ENCODE measurements around the gene THAP8. TPM values are rescaled to one million over a fixed set of nuclear protein-coding genes. Genes with fewer than 3 reads are reported as not detected.
A peak's percentile ranks its signal among the peaks of the same experiment; 100 is the strongest.

Gene THAP8
- total and polyA plus RNA-seq, 2 of the 13 experiments (the other 11 are each of a cell fraction or from before 2014, with no cell fraction given): 1.7 to 3.7 TPM

GRCh38 chr19:36032251-36033104 is 21.6 kb downstream of the THAP8 start, which contains the start of gene CLIP3:
Gene CLIP3 (minus strand): TSS chr19:36032873. CDS start chr19:36032357, 516 bp downstream.
- no peak for DNase-seq (ENCODE audit: low spot score)

More at GRCh38 chr19:36032251-36033104, 21.6 kb downstream of the THAP8 start, which contains the start of gene CLIP3:
- no peaks in the 10 kb centered on the region for H3K79me2 ChIP-seq (ENCODE audit: insufficient read depth, low read length)
- no peaks in the 10 kb centered on the region; a peak in 1 of 5 replicates for H3K36me3 ChIP-seq (replicated peaks in 1 of 2; ENCODE audit: control insufficient read depth in 1 of 2, insufficient read depth in 2 of 2, low read length in 2 of 2)
- H3K27me3 ChIP-seq (ENCODE audit: control insufficient read depth in 1 of 2, insufficient read depth in 2 of 2, low read length in 2 of 2): no peaks in the 10 kb centered on the region
- no peak for FAIRE-seq
- H3K4me2 ChIP-seq (ENCODE audit: low read depth, low read length): no peak within 1 kb of the TSS
- no peak for ATAC-seq
- in situ Hi-C loops (cut with HindIII; ENCODE audit: extremely low pct_ligation_motif_present, low pct_unique_long_range_greater_than_20kb) (no loop called here), intact Hi-C loops (cut with micrococcal nuclease; ENCODE audit: unreplicated experiment) (no loop called here)
- no peaks in the 10 kb centered on the region for H3K9me3 ChIP-seq (ENCODE audit: low read length)
- no TSS peak for BruUV-seq (replicated peaks)
- no peak within 1 kb of the TSS for H3K4me3 ChIP-seq (replicated peaks in 1 of 3; ENCODE audit: insufficient read depth in 1 of 3, low read depth in 2 of 3, low read length in 3 of 3)
- no peaks in the 10 kb centered on the region for H4K20me1 ChIP-seq (ENCODE audit: insufficient read depth, low read length)
- H3K4me1 ChIP-seq (ENCODE audit: insufficient read depth, low read length): peaks cover 14% of the 10 kb centered on the region
- ChIA-PET POLR2A (no interaction called here), CTCF (ENCODE audit: low intra/inter-chr PET ratio, low total read pairs) (no interaction called here)
- no peak within 1 kb of the TSS for H3K27ac ChIP-seq (ENCODE audit: extremely low read length, insufficient read depth, low read length)
- WGBS (ENCODE audit: low lambda C conversion rate): 97% methylated on average over 48 of the region's 51 CpGs
- no peak within 1 kb of the TSS for H3K9ac ChIP-seq (ENCODE audit: insufficient read depth, low read depth, low read length)
- TF ChIP-seq HIC2 (CRISPR knock-in tag; IDR thresholded peaks at IDR 0.05; ENCODE audit: low read depth) (no peak), IRX3 (CRISPR knock-in tag; IDR thresholded peaks at IDR 0.05; ENCODE audit: borderline replicate concordance, low read depth) (no peak), CBX5 (CRISPR knock-in tag; IDR thresholded peaks at IDR 0.05; ENCODE audit: borderline replicate concordance) (no peak), AGO2 (optimal IDR thresholded peaks at IDR 0.05; ENCODE audit: low read depth, low read length) (peak; percentile 34)
- no peak within 1 kb of the TSS for H2AFZ ChIP-seq (ENCODE audit: low read length)
